ENCODE data around the gene CCDC136. TPM values are rescaled to one million over a fixed set of nuclear protein-coding genes. Genes with fewer than 3 reads are reported as not detected.

Gene CCDC136
- polyA plus RNA-seq, 3 donors, result 10.3 to 12.7 (median 11.6) TPM

DNA sequence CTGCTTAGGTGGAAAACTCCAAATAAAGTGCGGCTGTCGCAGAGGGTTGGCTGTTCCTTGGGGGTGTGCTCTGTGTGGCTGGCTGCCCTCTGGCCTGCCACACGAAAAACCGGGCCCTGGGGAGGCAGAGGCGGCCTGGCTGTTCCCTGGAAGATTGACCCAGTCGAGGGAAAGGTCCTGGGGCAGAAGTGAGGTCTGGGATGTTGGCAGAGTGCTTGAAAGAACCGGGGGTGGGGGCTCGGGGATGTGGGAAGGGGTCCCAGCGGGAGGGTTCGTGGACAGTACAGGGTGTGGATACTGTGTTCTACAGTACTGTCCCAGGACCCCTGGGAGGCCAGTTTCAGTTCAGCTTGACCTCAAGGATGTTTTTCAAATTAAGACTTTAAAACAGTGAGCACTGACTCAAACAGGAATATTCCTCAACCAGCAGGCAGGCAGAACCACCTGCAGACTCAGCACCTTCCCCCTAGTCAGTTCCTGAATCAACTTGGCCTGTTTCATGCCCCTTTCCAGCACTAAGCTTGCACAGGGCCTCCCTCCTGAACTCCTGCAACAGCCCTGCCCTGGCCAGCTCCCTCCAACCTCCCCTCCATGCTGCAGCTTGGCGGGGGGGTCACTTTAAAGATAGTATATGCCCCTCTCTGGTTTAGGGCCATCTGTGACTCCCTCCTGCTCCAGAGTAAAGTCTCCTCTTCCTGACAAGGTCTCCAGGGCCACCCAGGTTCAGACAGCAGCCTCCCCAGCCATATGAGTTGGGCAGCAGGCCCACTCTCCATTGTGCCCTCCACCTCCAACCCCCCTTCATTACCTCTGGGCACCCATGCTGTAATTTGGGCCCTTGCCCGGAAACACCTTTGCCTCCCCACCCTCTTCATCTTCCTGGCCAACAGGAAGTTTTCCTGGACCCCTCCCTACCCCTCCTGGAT lies 67.7 kb downstream of the CCDC136 start:
- DNase-seq (ENCODE audit: low read depth in 3 of 3, low spot score in 2 of 3), result no peak

DNA sequence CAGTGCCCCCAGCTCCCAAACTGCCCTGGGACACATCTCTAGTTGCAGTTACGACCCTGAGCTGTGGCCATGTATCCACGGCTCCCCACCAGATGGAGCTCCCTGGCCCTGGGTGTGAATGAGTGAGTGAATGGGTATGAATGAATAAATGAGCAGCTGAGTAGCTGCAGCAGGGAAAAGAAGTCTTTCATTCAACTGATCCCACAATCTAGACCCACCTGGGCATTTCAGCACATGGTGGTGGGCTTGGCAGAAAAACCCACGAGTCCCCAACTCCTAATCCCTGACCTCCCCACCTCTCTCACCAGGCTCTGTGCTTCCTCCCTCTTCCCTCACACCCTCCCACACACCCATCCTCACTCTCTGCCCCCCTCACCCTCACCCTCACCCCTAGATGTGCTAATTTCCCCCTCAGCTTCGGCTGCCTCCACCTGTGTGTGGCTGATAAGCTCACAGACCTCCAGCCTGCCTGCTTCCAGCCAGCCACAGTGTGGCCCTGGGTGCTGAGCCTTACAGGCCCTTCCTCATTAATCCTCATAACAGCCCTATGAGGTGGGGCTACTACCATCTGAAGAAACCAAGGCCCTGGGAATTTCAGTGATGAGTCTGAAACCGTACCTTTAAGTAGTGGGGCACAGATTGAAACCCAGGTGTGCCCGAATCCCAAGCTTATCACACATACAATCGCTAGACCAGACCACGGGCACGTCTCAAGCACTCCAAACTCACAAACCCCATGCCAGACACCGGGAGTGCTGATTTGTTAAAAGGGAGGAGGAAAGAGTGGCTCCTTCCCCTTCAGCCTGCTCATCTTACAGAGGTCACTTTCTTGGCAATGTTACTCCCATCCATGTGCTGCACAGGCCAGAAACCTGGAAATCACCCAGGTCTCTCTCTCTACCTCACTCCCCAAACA lies 68.6 kb downstream of the CCDC136 start:
- DNase-seq (ENCODE audit: low read depth in 3 of 3, low spot score in 2 of 3), result no peak

DNA sequence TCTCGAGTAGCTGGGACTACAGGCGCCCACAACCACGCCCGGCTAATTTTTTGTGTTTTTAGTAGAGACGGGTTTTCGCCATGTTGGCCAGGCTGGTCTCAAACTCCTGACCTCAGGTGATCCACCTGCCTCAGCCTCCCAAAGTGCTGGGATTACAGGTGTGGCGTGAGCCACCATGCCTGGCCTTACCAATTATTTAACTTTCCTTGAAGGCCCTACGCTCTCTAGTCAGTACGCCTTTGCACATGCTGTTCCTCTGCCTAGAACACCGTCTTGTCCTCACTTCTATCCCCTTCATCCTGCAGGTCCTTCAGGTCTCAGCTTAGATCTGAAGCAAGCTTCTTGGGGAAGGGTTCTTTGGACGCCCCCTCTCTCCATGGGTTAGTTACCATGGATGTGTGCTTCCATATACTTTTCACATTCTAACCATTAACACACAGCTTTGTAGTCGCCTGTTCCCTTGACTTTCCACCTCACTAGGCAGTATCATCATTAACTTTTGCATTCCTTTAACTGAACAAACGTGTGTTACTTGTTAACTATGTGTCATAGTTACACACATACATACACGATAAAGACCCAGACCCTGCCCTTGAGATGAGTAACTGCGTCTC lies 70.3 kb downstream of the CCDC136 start:
- DNase-seq (ENCODE audit: low read depth in 3 of 3, low spot score in 2 of 3), result no peak

DNA sequence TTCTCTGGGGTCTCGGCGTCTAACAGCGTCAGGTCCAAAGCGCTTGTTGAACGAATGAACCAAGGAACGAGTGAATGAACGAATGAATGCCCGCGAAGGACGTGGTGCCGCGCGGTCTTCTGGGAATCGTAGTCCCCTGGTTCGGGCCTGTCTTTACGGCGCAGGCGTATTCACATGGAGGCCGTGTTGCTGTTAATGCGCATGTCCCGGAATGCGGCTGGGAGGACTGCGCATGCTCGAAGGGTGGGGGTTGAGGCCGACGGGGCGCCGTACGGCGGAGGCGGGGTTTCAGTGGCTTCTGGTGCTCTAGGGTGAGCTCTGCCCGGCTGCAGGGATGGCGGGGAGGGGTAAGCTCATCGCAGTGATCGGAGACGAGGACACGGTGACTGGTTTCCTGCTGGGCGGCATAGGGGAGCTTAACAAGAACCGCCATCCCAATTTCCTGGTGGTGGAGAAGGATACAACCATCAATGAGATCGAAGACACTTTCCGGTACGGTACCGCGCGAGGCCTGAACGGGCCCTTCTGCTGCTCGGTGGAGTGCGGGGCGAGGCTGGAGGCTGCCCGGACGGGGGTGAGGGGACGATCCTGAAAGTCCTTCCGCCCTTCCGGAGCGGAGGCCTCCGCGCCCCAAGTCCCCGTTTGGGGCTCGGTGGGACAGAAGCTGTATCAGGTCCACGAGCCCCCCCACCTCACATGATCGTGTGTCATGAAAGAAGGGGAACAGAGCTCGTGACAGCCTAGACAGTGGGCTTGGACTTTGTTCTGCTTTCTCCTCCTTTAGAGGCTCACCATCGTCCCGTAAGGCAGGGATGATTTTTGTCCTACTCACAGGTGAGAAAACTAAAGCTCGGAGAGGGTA lies 71.0 kb downstream of the CCDC136 start, which contains the start of gene ATP6V1F:
Gene ATP6V1F, plus strand, starts transcription at position 286 of the 862 bp plus-strand sequence. Its CDS starts 49 bp downstream, at position 335.
- peak; percentile 94 to 96 (median 95) for DNase-seq (ENCODE audit: low read depth in 3 of 3, low spot score in 2 of 3)

DNA sequence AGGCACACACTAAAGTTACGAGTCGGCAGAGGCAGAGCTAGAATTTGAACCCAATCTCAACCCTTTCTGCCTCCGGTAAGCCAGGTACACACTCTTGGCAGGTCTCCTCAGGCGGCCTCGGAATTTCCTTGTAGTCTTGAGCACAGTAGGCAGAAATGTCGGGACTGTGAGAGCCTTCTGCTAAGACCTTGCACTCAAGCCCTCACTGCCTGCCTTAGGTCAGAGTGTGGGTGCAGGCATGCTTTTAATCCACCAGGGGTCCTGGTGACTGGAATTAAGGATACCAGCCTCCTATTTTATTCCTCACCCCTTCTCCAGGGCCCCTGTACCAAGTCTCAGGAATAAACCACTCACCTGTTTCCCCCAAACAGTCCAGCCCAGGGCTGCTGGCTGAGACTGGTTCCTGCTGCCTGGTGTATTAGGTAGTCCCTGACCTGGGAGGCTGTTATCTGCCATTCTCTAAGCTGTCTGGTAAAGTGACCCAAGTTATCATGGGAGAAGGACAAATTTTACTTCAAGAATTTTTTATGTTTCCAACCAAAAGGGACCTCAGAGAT lies 71.7 kb downstream of the CCDC136 start:
- no peak for DNase-seq (ENCODE audit: low read depth in 3 of 3, low spot score in 2 of 3)

DNA sequence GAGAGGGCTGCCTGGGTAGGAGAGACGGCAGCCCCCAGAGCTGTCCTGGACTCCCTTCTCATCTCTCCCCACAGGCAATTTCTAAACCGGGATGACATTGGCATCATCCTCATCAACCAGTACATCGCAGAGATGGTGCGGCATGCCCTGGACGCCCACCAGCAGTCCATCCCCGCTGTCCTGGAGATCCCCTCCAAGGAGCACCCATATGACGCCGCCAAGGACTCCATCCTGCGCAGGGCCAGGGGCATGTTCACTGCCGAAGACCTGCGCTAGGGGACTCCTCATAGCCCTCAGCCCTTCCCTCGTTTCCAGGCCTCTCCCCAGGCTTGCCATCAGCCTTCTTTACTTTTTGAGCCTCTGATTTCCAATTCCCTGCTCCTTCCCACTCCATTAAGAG lies 73.5 kb downstream of the CCDC136 start:
- DNase-seq (ENCODE audit: low read depth in 3 of 3, low spot score in 2 of 3), result no peak

DNA sequence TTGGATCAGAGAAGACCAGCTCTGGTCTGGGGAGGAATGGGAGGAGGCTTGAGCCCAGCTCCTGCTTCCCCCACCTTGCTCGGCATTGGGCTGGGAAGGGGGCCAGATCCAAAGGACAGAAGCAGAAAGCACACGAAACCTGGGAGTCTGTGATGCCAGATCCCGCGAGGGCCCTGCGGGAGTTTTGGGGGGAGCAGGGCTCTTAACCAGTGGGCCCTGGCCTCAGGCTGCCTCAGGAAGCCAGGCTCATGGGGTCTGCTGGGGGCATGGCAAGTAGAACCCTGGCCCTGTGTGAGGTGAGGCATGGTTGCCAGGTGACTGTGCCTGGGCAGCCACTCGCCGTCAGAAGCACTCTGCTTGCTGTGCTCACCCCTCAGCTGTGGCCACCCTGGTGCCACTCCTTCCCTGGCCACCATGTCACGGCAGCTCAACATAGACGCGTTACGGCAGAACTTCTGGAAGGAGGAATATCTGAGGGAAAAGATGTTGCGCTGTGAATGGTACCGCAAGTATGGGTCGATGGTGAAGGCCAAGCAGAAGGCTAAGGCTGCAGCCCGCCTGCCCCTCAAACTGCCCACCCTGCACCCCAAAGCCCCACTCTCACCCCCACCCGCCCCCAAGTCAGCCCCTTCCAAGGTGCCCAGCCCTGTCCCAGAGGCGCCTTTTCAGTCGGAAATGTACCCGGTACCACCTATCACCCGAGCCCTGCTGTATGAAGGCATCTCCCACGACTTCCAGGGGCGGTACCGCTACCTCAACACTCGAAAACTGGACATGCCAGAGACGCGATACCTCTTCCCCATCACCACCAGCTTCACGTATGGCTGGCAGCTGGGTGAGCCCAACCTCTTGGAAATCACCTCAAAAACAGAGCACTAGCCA lies 74.5 kb downstream of the CCDC136 start:
- DNase-seq (ENCODE audit: low read depth in 3 of 3, low spot score in 2 of 3), result no peak

DNA sequence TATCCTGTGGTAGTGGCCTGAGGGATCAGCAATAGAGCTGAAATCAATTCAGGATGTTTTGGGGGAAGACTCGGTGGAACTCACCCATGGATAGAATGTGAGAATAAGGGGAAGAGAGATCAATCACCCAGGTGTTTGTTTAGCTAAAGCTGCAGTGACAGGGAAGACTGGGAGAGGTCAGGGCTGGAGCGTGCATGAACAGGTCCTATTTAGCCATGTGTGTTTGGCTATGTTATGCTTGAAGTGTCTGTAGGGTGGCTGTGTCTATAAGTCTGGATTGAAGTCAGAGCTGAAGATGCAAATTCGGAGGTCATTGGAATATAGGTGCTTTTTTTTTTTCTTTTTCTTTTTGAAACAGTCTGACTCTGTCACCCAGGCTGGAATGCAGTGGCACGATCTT lies 75.5 kb downstream of the CCDC136 start:
- DNase-seq (ENCODE audit: low read depth in 3 of 3, low spot score in 2 of 3), result no peak

DNA sequence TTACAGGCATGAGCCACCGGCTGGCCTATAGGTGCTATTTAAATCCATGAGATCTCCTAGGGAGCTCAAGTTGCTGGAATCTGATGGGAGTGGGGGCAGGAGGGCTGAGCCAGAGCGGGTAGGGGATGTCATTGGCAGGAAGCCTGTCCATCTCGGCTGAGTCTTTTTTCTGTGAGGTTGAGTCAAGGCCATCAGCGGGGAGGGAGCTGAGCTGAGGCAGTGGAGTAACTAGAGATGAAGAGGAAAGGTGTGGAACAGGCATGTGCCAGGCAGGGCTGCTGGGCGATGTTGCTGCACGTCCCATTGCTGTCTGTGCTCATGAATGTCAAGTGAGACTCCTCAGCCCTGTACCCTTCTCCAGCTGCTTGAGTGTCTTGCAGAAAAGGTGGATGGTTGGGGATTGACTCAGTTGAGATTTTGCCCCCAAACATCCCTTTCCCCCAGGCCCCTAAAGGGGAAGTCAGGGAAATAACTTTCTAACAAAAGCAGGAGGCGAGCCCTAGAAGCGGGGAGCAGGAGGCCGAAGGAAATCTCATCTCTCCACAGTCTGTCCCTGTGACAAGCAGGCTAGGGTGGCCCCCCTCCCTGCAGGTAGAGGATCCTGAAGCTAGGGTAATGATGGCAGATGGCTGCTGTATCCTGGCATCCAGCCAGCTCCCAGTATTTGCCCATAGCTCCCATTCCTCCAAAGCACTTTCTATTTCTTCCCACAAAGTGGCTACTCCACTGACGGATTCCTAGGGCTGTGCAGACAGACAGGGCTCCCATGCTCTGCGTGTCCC lies 76.3 kb downstream of the CCDC136 start:
- no peak for DNase-seq (ENCODE audit: low read depth in 3 of 3, low spot score in 2 of 3)

DNA sequence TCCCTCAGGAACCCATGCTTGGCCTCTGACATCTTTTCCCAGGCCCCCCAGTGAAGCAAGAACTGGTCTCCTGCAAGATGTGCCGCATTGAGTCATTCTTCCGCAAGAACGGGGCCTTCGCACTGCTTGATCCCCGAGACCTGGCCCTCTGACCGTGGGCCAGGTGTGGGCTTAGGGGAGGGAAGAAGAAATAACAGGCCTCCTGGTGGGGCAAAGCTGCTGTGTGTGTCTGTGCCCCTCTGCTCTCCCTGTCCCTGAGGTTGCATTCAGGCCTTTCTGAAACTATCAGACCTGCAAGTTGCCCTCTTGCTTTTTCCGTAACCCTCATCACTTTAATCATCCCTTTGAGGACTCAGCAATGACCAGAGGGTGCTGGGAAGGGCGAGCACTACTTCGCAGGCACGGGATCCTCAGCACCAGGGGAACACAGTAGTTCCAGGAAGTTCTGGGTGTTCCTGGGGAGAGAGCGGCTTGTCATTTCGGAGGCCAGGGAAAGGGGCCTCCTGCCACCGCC lies 76.9 kb downstream of the CCDC136 start:
- DNase-seq (ENCODE audit: low read depth in 3 of 3, low spot score in 2 of 3), result no peak

DNA sequence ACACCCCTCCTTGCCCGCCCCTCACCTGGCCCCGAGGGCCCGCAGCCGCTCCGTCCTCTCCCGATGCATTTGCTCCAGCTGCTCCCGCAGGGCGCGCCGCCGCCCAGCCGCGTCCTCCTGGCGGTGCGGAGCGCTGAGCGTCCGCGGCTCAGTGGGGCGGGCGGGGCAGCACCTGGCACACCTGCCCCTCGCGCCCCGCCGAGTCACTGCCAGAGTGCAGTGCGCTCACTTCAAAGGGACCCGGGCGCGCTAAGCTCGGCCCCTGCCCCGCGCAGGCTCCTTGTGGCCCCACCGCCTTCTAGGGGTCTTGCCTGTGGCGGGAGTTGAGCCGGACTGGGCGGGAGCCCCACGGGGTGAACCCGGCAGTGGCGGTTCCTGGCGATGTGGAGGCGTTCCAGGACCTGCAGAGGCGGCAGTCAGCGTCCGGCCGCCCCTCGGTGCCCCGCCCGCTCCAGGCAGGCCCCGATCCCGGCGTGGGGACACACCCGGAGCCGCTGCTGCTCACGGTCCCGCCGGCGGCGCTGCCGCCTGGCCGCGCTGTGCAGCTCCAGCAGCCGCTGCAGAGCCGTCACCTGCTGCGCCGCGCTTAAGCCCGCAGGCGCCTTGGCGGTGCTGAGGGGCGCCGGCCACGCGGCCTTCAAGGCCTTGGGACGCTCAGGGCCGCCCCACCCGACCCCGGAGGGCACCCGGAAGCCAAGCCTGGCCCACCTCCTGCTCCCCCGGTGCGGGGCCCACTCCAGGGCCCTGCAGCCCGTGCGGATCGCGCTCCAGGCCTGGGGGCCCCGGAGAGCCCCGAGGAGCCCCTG lies 77.6 kb downstream of the CCDC136 start:
- DNase-seq (ENCODE audit: low read depth in 3 of 3, low spot score in 2 of 3), result no peak

DNA sequence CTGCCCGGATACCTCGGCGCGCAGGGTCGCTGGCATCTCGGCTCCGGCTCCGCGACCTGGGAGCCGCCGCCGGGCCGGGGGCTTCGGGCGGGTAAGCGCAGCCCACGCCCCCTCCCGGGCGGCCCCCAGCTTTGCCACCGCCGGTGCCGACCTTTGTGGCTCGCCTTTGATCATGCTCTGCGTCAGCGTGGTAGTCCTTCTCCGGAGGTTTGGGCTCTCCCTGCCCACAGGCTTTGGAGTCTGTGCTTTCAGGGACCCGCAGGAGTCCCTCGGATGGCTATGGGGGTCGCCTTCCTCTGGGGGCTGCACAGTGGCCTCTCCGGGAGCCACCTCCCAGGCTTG lies 78.1 kb downstream of the CCDC136 start:
- no peak for DNase-seq (ENCODE audit: low read depth in 3 of 3, low spot score in 2 of 3)

DNA sequence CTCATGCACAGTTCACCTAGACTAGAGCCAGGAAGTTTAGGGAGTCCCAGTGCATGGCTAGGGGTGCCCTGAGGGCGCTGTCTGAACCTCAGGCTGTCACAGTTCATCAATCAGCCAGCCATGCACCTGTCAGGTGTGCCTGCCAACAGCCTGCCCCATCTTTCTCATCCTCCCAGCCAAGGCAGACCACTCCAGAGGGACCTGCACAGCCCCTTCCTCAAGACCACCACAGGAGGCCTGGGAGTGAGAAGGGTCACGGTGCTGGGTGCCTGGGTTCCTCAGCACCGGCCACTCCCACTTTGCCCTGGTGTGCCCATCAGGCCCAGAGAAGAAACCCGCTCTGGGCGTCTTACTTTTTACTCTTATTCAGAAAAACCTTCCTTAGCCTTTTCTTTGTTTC lies 79.3 kb downstream of the CCDC136 start:
- no peak for DNase-seq (ENCODE audit: low read depth in 3 of 3, low spot score in 2 of 3)

Data from right renal cortex interstitium (tissue), 3 donors.